Peyer's patch (tissue), 4 donors: ENCODE measurements around the gene PROSER3. TPM values are rescaled to one million over a fixed set of nuclear protein-coding genes. Genes with fewer than 3 reads are reported as not detected.
"Not testable (repeated sequence)": the region's sequence is repeated elsewhere in the genome, so short reads cannot be mapped to it uniquely, and the experiment has no call there.

Experiments
- DNase-seq, 3 donors: peaks; one replicate each; pipeline ENCODE4 v3.0.0-alpha.2; 2017 to 2019
- H3K27ac ChIP-seq, 4 donors: fragments of 200-600 bp; sonication (generic); one replicate each; pipeline ENCODE4 v1.5.1; 2016 to 2019
- H3K27me3 ChIP-seq, 2 donors: fragments of 200-600 bp; sonication (generic); one replicate each; pipeline ENCODE4 v1.5.1; 2019
- H3K36me3 ChIP-seq, 3 donors: fragments of 200-600 bp; sonication (generic); one replicate each; pipeline ENCODE4 v1.5.1; 2016 to 2019
- H3K4me1 ChIP-seq, 4 donors: fragments of 200-600 bp; sonication (generic); one replicate each; pipeline ENCODE4 v1.5.1; 2016 to 2019
- H3K4me3 ChIP-seq, 4 donors: fragments of 200-600 bp; sonication (generic); 1 replicate in 3 of 4; 2 replicates in 1 of 4; pipeline ENCODE4 v1.5.1; 2016 to 2019; ENCODE audit warnings: mild to moderate bottlenecking in 1 of 4
- H3K9me3 ChIP-seq, 4 donors: fragments of 200-600 bp; sonication (generic); one replicate each; pipeline ENCODE4 v1.5.1; 2016 to 2019; ENCODE audit warnings: mild to moderate bottlenecking in 1 of 4
- CTCF ChIP-seq, 6 experiments: fragments of 450-650 bp in 4 of 6; fragments of 200-600 bp in 2 of 6; sonication (generic) in 1 of 6; IDR thresholded peaks; one replicate each; pipeline ENCODE4 v1.5.1; 2017 to 2019; ENCODE audit warnings: antibody characterized with exemption in 6 of 6, mild to moderate bottlenecking in 3 of 6, moderate library complexity in 1 of 6
- POLR2A ChIP-seq, 2 donors: fragments of 450-650 bp; IDR thresholded peaks; one replicate each; pipeline ENCODE4 v1.5.1; 2017; ENCODE audit warnings: antibody characterized with exemption in 2 of 2, mild to moderate bottlenecking in 2 of 2, moderate library complexity in 2 of 2
- total RNA-seq, 4 donors: library from RNA; depleted of rRNA; stranded (reverse); fragments of >200 nt; gene quantifications; one replicate each; pipeline ENCODE4 v1.1.0, GENCODE V29; 2016

PROSER3 gene
- total RNA-seq, 4 donors from 2014 or later = 6.0 to 36.8 (median 27.2) TPM

DNA sequence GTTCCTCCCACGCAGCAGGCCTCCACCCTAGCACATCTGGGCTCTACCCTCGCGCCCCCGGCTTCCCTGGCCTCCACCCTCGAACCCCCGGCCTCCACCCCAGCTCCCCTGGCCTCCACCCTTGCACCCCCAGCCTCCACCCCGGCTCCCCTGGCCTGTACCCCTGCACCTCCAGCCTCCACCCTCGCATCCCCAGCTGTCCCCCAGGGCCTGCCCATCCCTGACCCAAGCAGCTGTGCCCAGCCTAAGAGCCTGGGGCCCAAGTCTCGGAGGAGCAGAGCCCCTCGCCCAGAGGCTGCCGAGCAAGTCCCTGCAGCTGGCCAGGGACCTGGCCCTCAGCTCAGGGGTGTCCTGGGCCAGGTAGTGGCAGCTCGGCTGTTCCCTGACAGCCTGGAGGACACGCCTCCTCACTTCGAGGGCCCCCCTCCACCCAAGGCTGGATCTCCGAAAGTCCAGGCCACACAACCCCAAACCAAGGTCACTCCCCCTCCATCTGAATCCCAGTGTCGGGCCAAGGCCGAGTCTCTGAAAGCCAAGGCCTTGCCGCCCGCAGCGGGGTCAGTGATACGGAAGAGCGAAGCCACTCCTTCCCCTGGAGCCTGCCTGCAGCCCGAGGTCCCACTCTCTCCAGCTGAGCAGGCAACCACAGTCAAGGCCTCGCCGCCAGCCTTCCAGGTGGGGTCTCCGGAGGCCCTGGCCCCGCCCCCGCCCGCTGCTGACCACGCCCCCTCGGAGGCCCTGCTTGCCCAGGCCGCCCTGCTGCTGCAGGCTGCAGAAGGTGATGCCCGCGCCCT is 9.5 kb downstream of the PROSER3 start:
- Histone ChIP-seq H3K27me3 (no peaks in the 10 kb centered on the region), H3K27ac (no peak overlapping the region), H3K9me3 (no peaks in the 10 kb centered on the region), H3K36me3 (peaks cover 0 to 22% (median 0%) of the 10 kb centered on the region in 3 donors), H3K4me3 (no peak overlapping the region), H3K4me1 (no peaks in the 10 kb centered on the region)
- DNase-seq = no peak
- TF ChIP-seq CTCF (IDR thresholded peaks at IDR 0.05) (no peak), POLR2A (IDR thresholded peaks at IDR 0.05) (no peak)

DNA sequence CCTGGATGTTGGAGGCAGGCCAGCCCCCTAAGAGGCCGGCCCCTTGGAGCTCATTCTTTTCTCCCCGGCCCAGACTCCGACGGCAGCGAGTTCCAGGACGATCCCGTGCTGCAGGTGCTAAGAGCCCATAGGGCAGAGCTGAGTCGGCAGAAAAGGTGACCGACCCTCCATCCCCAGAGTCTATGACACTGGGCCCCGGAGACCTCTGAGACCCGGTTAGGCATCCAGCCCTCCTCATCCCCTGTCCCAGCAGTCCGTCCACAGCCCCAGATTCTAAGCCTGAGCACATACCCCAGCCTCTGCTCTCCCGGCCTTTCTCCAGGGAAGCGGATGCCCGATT is 10.1 kb downstream of the PROSER3 start:
- H3K27ac ChIP-seq = no peak overlapping the region

GRCh38 chr19:35772362-35772761 is 14.4 kb downstream of the PROSER3 start:
- DNase-seq, H3K4me3 ChIP-seq, H3K36me3 ChIP-seq, H3K27me3 ChIP-seq, H3K9me3 ChIP-seq, H3K27ac ChIP-seq: not testable (repeated sequence)
- peaks cover 0 to 15% (median 5%) of the 10 kb centered on the region in 4 donors for H3K4me1 ChIP-seq

More for the DNA sequence above, 10.1 kb downstream of the PROSER3 start:
- Histone ChIP-seq H3K4me3 (no peak overlapping the region), H3K4me1 (no peaks in the 10 kb centered on the region), H3K9me3 (no peaks in the 10 kb centered on the region), H3K36me3 (peaks cover 0 to 22% (median 0%) of the 10 kb centered on the region in 3 donors), H3K27me3 (no peaks in the 10 kb centered on the region)
- TF ChIP-seq POLR2A (IDR thresholded peaks at IDR 0.05) = no peak
- TF ChIP-seq CTCF (IDR thresholded peaks at IDR 0.05) = no peak
- no peak for DNase-seq

- no peak for TF ChIP-seq CTCF (IDR thresholded peaks at IDR 0.05)
- no peak for TF ChIP-seq POLR2A (IDR thresholded peaks at IDR 0.05)
- Histone ChIP-seq H3K4me1 (peaks cover 0 to 15% (median 5%) of the 10 kb centered on the region in 4 donors), H3K27me3 (no peaks in the 10 kb centered on the region), H3K36me3 (no peaks in the 10 kb centered on the region), H3K27ac (no peak overlapping the region), H3K4me3 (no peak overlapping the region), H3K9me3 (no peaks in the 10 kb centered on the region)
- DNase-seq = no peak
Observed at GRCh38 chr19:35773020-35773806, 15.2 kb downstream of the PROSER3 start.

GRCh38 chr19:35774274-35775045 is 16.5 kb downstream of the PROSER3 start:
- Histone ChIP-seq H3K9me3 (no peaks in the 10 kb centered on the region), H3K4me3 (peak overlapping the region; percentile 85 to 99 (median 94)), H3K27ac (no peak overlapping the region), H3K36me3 (no peaks in the 10 kb centered on the region), H3K27me3 (no peaks in the 10 kb centered on the region), H3K4me1 (peaks cover 0 to 15% (median 5%) of the 10 kb centered on the region in 4 donors)
- TF ChIP-seq CTCF (IDR thresholded peaks at IDR 0.05) (no peak), POLR2A (IDR thresholded peaks at IDR 0.05) (no peak)
- DNase-seq = peak in 1 of 3 donors; percentile 44
